T-helper 22 cell (primary cell): ENCODE data around the gene MAPK8.
"Not testable (repeated sequence)": the region's sequence is repeated elsewhere in the genome, so short reads cannot be mapped to it uniquely, and the experiment has no call there.

Source experiments
- DNase-seq: peaks from one replicate; pipeline ENCODE4 v3.0.0-alpha.2; 2020; ENCODE audit warnings: low read depth

MAPK8 gene

DNA sequence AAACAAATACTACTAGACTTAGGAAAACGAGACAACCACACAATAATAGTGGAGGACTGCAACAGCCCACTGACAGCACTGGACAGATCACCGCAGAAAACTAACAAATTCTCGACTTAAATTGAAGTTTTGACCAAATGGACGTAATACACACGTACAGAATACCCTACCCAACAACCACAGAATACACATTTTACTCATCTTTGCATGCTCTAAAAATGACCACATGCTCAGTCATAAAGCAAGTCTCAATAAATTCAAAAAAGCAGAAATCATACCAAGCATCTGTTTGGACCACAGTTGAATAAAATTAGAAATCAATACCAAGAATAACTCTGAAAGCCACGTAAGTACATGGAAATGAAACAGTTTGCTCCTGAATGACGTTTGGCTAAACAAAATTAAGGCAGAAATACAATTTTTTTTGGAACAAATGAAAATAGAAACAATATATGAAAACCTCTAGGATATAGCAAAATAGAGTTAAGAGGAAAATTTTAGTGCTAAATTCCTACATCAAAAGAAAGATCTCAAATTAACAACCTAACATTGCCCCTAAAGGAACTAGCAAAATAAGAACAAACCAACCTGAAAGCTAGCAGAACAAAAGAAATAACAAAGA lies 30.6 kb downstream of the MAPK8 start:
- DNase-seq = no peak

DNA sequence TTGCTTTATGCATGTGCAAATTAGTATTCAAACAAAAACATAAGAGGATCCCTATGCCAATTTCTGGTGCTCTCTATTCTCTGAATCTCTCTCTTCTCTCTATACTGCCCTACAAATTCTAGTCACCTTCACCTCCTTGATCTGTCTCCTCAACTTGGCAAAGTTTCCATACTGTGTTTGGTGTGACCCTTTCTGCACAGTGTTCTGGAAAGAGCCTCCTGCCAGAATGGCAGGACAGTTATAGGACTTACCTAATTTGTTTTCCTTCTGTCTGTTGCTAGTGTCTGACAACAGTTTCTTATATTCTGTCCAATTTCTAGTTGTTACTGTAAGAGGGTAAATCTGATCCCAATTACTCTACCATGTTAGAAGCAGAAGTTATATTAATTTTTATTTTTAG lies 34.3 kb downstream of the MAPK8 start:
- DNase-seq = no peak

GRCh38 chr10:48343106-48343505 lies 36.6 kb downstream of the MAPK8 start:
- no peak for DNase-seq

DNA sequence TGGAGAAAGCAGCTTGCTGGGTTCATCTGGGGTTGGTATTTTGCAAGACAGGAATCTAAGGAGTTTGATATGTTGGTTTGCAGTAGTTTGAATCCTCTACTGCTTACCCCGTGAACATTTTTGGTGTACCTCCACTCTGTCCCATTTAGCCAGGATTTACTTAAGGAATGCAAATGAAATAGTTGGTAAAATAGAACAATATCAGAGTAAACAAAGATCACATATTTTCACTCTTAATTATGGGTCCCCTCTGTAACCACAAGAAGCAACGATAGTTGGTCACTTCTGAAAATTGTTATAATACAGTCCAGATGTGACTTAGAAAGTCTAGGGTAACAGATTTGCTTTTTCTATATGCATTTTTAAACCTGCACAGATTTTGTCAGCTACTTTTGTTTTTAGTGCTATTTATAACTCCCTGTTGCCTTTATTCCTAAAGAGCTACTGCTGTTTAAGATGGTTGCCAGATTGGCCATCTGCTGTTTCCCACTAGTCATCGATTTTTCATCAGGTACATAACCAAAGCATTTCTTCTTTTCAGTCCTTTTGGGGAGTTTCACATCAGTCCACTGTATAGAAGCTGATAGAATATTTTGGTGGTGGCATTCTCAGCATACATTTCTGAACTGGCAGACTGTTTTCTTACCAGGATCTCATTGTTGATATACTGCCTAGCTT lies 37.6 kb downstream of the MAPK8 start:
- DNase-seq = no peak

DNA sequence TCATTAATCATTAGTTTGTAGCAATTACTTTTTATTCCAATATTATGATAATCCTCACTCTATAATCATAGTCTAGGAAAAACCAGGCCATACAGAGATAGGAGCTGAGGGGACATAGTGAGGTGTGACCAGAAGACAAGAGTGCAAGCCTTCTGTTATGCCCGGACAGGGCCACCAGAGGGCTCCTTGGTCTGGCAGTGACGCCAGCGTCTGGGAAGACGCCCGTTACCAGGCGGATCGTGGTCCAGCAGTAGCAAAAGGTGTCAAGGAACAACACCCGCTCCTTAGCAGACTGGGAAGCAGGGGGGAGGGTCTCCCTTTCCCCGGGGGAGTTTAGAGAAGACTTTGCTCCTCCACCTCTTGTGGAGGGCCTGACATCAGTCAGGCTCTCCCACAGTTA lies 39.8 kb downstream of the MAPK8 start:
- not testable (repeated sequence) for DNase-seq

DNA sequence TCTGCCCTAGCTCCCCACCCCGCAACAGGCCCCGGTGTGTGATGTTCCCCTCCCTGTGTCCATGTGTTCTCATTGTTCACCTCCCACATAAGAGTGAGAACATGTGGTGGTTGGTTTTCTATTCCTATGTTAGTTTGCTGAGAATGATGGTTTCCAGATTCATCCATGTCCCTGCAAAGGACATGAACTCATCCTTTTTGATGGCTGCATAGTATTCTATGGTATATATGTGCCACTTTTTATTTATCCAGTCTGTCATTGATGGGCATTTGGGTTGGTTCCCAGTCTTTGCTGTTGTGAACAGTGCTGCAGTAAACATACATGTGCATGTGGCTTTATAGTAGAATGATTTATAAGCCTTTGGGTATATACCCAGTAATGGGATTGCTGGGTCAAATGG lies 41.1 kb downstream of the MAPK8 start:
- DNase-seq = not testable (repeated sequence)

DNA sequence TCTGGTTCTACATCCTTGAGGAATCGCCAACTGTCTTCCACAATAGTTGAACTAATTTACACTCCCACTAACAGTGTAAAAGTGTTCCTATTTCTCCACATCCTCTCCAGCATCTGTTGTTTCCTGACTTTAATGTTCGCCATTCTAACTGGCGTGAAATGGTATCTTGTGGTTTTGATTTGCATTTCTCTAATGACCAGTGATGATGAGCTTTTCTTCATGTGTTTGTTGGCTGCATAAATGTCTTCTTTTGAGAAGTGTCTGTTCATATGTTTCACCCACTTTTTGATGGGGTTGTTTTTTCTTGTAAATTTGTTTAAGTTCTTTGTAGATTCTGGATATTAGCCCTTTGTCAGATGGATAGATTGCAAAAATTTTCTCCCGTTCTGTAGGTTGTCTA lies 41.5 kb downstream of the MAPK8 start:
- DNase-seq = not testable (repeated sequence)

DNA sequence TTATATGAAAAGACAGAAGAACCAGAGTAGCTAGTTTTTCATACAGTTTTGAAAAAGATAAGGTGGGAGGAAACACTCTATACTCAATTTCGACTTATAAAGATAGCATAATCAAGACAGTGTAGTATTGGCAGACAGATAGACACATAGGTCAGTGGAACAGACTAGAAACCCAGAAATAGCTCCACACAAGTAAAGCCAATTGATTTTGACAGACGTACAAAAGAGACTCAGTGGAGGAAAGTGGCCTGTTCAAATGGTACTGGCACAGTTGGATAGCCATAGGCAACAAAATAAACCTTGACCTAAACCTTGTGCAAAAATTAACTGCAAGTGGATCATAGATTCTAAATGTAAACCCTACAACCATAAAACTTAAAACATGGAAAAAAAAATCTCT lies 46.8 kb downstream of the MAPK8 start:
- DNase-seq = no peak

DNA sequence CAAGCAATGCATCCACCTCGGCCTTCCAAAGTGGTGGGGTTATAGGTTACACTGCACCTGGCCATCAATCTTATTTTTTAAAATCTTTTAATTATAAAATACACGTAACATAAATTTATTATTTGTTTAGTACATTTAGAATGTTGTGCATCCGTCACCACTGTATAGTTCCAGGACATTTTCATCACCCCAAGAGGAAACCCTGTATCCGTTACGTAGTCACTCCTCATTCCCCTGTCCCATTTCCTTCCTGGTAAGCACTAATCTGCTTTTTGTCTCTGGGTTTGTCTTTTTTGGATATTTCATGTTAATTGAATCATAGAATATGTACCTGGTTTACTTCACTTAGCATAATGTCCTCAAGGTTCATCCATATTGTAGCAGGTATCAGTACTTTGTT lies 51.2 kb downstream of the MAPK8 start:
- no peak for DNase-seq

GRCh38 chr10:48358162-48358561 lies 51.7 kb downstream of the MAPK8 start:
- DNase-seq = no peak

DNA sequence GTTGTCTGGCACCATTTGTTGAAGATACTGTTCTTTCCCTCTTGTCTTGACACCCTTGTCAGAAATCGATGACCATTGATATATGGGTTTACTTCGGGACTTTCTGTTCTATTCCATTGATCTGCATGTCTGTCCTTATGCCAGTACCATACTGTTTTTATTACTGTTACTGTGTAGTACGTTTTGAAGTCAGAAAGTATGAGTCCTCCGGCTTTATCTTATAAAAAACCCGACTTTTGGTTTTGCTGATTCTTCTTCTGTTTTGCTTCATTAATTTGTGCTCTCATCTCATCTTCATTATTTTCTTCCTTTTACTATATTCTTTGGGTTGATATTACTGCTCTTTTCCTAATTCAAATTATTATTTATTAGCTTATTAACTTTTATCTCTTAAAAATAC lies 52.4 kb downstream of the MAPK8 start:
- DNase-seq = no peak

- DNase-seq = no peak
Observed at GRCh38 chr10:48361176-48361575, 54.7 kb downstream of the MAPK8 start.

GRCh38 chr10:48363617-48364355 lies 57.3 kb downstream of the MAPK8 start:
- DNase-seq = no peak

DNA sequence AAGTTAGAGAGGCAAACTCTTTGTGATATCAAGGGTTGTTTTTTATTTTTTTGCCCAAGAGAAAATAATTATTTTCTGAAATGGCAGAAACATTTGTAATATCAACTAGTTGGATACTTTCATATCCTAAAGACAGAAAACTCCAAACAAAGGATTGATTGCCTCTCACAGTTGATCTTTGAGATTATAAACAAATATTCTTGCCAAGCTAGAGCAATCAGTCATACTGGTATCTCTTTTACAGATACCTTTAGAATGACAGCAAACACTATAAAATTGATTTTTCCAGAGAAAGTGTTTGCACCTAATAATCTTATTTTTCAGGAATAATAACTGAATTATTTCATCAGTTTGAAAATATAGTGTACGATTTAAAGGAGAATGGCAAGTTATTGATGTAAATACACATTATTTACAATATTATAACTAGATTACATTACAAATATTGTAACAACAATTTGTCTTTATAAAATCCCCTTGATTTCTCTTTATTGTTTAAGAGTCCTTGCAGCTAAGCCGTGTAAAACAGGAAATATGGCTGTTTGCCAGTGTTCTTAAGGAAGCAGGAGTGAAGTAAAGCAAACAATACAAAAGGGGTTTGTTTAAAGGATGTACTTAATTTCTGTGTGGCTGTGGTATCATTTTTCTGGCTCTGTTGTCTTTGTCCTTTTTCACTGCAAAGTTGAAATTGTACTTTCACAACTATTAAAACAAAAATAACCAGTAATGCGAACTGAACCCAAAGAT lies 58.4 kb downstream of the MAPK8 start:
- no peak for DNase-seq

GRCh38 chr10:48365668-48366067 lies 59.2 kb downstream of the MAPK8 start:
- no peak for DNase-seq

DNA sequence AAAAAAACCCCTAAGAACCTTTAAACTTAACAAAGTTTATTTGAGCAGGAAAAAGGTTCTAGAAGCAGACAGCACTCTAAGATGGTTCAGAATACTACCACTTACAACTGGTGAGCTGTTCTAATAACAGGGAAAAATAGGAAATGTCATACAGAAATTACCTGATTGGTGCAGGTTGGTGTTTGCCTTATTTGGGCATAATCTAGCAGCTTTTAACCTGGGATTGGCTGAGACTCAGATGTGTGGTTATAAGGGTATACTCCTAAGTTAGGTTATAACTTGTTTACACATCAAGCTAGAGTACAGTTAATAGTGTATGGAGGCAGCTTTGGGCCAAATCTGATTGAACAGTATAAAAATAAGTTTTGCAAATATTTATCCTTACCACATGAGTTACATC lies 59.8 kb downstream of the MAPK8 start:
- DNase-seq = no peak

- no peak for DNase-seq
Observed at GRCh38 chr10:48369501-48369900, 63.0 kb downstream of the MAPK8 start.

DNA sequence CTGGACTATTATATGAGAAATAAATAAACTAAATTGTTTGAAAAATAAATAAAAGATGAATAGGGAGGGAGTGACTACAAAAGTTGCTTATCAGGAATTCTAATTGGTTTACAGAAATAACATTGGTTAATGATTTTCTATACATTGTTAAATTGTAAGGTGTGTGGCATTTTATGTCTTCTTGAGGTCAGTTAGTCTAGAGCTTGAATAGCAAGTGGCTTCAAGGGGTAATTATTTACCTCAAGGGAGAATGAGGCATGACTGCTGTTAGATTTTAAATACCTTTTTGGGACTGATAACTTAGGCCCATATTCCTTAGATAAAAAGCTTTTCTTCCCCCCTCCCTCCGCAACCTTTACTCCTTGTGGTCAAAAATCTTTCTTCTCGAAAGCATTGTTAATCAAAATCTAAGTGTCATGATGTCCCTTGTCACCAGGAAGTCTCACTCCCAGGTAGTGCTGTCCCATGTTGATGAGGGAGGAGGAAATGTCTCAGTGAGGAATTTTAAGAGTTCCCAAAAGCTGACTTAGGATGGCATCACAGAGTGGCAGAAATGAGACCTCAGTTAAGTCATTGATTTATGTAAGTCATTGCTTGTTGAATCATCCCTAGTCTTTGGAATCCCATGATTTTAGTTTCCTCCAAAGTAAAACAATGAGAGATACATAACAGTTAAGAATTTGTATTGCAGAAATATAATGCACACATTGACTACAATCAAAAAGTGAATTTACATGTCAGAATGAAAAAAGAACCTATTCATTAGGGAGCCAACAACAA lies 71.5 kb downstream of the MAPK8 start:
- DNase-seq = no peak

DNA sequence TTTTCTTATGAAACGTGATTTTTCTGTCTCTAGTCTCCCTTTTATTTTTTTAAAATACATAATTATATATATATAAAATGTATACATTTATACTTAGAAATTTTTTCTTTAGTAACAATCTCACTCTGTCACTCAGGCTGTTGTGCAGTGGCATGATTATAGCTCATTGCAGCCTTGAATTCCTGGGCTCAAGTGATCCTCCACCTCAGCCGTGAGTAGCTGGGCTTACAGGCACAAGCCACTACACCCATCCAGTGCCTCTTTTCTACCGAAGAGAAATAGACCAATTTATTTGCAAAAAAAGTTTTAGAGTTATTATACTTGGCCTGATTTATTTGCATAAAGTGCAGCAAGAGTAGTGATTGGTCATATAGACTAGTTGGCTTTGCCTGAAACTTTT lies 72.2 kb downstream of the MAPK8 start:
- DNase-seq = no peak

DNA sequence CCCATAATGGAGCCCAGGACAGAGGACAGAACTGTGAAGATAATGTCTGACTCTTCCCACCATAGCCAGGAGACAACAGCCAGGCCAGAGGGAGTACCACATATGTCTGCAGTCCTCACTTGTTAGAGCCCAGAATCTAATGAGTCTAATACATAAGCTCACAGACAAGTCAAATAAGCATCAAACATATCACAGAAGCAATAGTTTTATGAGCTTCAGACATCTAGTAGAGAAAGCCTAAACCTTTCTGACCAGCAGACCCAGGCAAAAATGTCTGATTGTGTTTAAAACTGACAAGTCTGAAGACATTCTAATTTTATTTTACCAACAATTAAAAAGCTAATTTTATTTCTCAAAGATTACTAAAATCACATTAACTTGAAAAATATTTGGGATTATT lies 75.5 kb downstream of the MAPK8 start:
- no peak for DNase-seq

- DNase-seq = no peak
Observed at GRCh38 chr10:48382982-48383381, 76.5 kb downstream of the MAPK8 start.

GRCh38 chr10:48383393-48383792 lies 76.9 kb downstream of the MAPK8 start:
- DNase-seq = no peak
